GM23248 (cell line): ENCODE measurements around the gene ZNF532. TPM values are rescaled to one million over a fixed set of nuclear protein-coding genes. Genes with fewer than 3 reads are reported as not detected.

Experiments
- DNase-seq: peaks from one replicate; pipeline ENCODE4 v3.0.0-alpha.2; 2015
- H2AFZ ChIP-seq: fragments of 200-600 bp; sonication (generic); 2 replicates; pipeline ENCODE4 v1.6.1; 2016; ENCODE audit warnings: antibody characterized with exemption
- H3F3A ChIP-seq: fragments of 200-600 bp; sonication (generic); 2 replicates; pipeline ENCODE4 v1.6.1; 2016; ENCODE audit warnings: mild to moderate bottlenecking, antibody characterized with exemption, mixed run types; ENCODE audit not compliant: insufficient read depth
- H3K27ac ChIP-seq: fragments of 200-600 bp; sonication (generic); 2 replicates; pipeline ENCODE4 v1.5.1; 2016; ENCODE audit warnings: mild to moderate bottlenecking
- H3K27me3 ChIP-seq: fragments of 200-600 bp; sonication (generic); replicated peaks from 2 replicates; pipeline ENCODE4 v1.6.1; 2016; ENCODE audit warnings: mild to moderate bottlenecking; ENCODE audit not compliant: insufficient read depth
- H3K36me3 ChIP-seq: fragments of 200-600 bp; sonication (generic); 2 replicates; pipeline ENCODE4 v1.6.1; 2016; ENCODE audit warnings: low read depth, mild to moderate bottlenecking
- H3K4me1 ChIP-seq: fragments of 200-600 bp; sonication (generic); 2 replicates; pipeline ENCODE4 v1.6.1; 2016; ENCODE audit warnings: mild to moderate bottlenecking; ENCODE audit not compliant: insufficient read depth
- H3K4me2 ChIP-seq: fragments of 200-600 bp; sonication (generic); one replicate; pipeline ENCODE4 v1.6.1; 2016; ENCODE audit warnings: mild to moderate bottlenecking; ENCODE audit not compliant: unreplicated experiment
- H3K4me3 ChIP-seq: fragments of 200-600 bp; sonication (generic); 2 replicates; pipeline ENCODE4 v1.5.1; 2016; ENCODE audit warnings: mild to moderate bottlenecking
- H3K79me2 ChIP-seq: fragments of 200-600 bp; sonication (generic); 2 replicates; pipeline ENCODE4 v1.6.1; 2016; ENCODE audit warnings: mild to moderate bottlenecking; ENCODE audit not compliant: insufficient read depth
- H3K9ac ChIP-seq: fragments of 200-600 bp; sonication (generic); 2 replicates; pipeline ENCODE4 v1.6.1; 2016; ENCODE audit warnings: mild to moderate bottlenecking
- H3K9me2 ChIP-seq: fragments of 200-600 bp; sonication (generic); 2 replicates; pipeline ENCODE4 v1.6.1; 2016; ENCODE audit warnings: mixed run types, mild to moderate bottlenecking, moderate library complexity; ENCODE audit not compliant: insufficient read depth
- H3K9me3 ChIP-seq: fragments of 200-600 bp; sonication (generic); one replicate; pipeline ENCODE4 v1.6.1; 2017; ENCODE audit warnings: low read depth
- H4K20me1 ChIP-seq: fragments of 200-600 bp; sonication (generic); 2 replicates; pipeline ENCODE4 v1.6.0; 2016; ENCODE audit not compliant: insufficient read depth
- EZH2 ChIP-seq: fragments of 200-600 bp; sonication (generic); IDR thresholded peaks from 2 replicates; pipeline ENCODE4 v1.6.1; 2018; ENCODE audit warnings: antibody characterized with exemption, mild to moderate bottlenecking; ENCODE audit not compliant: insufficient read depth, poor library complexity, severe bottlenecking
- EZH2phosphoT487 ChIP-seq: fragments of 200-600 bp; sonication (generic); IDR thresholded peaks from 2 replicates; pipeline ENCODE4 v1.6.1; 2018; ENCODE audit warnings: antibody characterized with exemption, moderate library complexity, mild to moderate bottlenecking, low read depth; ENCODE audit not compliant: insufficient read depth
- WGBS, 2 experiments: methylation state at CpG; one replicate each; pipeline ENCODE4 v1.1.6; 2015 to 2017; ENCODE audit warnings: low lambda C conversion rate in 2 of 2, low coverage in 1 of 2; ENCODE audit errors: missing lambda C conversion rate in 2 of 2; 5-methylcytosine and 5-hydroxymethylcytosine counted together
- in situ Hi-C: fragments of 300-500 bp; cut with MboI; formaldehyde crosslinking; loops from 2 replicates; pipeline ENCODE4 v1.15.0; 2020
- polyA plus RNA-seq: library from polyadenylated mRNA; unstranded; fragments of >200 nt; fragmentation: Nextera tagmentation; extraction: Ambion mirVana; gene quantifications from 2 replicates; pipeline ENCODE4 v1.2.1, GENCODE V29; 2016
- total RNA-seq: library from RNA; depleted of rRNA; stranded (reverse); fragments of >200 nt; shearing (Covaris generic); gene quantifications from 2 replicates; pipeline ENCODE4 v1.2.3, GENCODE V29; 2014

ZNF532 gene
- total and polyA plus RNA-seq, 2 experiments from 2014 or later: 13.2 to 31.9 TPM

GRCh38 chr18:58960508-58960907, 95.8 kb downstream of the ZNF532 start:
- WGBS, 2 experiments: 95 to 100% methylated on average over 1 of the region's 1 CpG
- Histone ChIP-seq H3F3A (peaks cover 8% of the 10 kb centered on the region; the same call in 1 of the 2 replicates), H3K79me2 (peaks cover 7% of the 10 kb centered on the region; the same call in 1 of the 2 replicates), H3K4me3 (no peak overlapping the region), H3K27me3 (no peaks in the 10 kb centered on the region), H3K4me2 (no peak overlapping the region), H3K9me2 (no peaks in the 10 kb centered on the region), H4K20me1 (no peaks in the 10 kb centered on the region), H3K27ac (no peak overlapping the region), H3K4me1 (peaks cover 17% of the 10 kb centered on the region), H3K9me3 (no peaks in the 10 kb centered on the region), H2AFZ (no peak overlapping the region), H3K36me3 (0 out of 2 replicates have a peak, but pooled peaks cover 4% of the 10 kb centered on the region), H3K9ac (no peak overlapping the region)
- in situ Hi-C loops: no loop called here
- DNase-seq: no peak
- no peak for TF ChIP-seq EZH2
- no peak for TF ChIP-seq EZH2phosphoT487

GRCh38 chr18:58960946-58961722, 96.5 kb downstream of the ZNF532 start:
- H3K27me3 ChIP-seq: no peaks in the 10 kb centered on the region
- 93 to 94% methylated on average over 14 of the region's 14 CpGs for WGBS, 2 experiments

GRCh38 chr18:58962336-58962735, 97.7 kb downstream of the ZNF532 start:
- Histone ChIP-seq H3K27me3 (no peaks in the 10 kb centered on the region), H3K9ac (no peak overlapping the region), H3K36me3 (no peaks in the 10 kb centered on the region), H3K9me2 (no peaks in the 10 kb centered on the region), H3F3A (peaks cover 8% of the 10 kb centered on the region; the same call in 1 of the 2 replicates), H3K27ac (no peak overlapping the region), H3K79me2 (peaks cover 10% of the 10 kb centered on the region; the same call in 1 of the 2 replicates), H3K4me3 (no peak overlapping the region), H4K20me1 (no peaks in the 10 kb centered on the region), H2AFZ (no peak overlapping the region), H3K9me3 (no peaks in the 10 kb centered on the region), H3K4me2 (no peak overlapping the region), H3K4me1 (peaks cover 8% of the 10 kb centered on the region)
- no peak for DNase-seq
- in situ Hi-C loops: no loop called here
- TF ChIP-seq EZH2 (no peak), EZH2phosphoT487 (no peak)
- 96 to 98% methylated on average over 8 of the region's 8 CpGs for WGBS, 2 experiments

More at GRCh38 chr18:58960946-58961722, 96.5 kb downstream of the ZNF532 start:
- Histone ChIP-seq H3K36me3 (0 out of 2 replicates have a peak, but pooled peaks cover 4% of the 10 kb centered on the region), H3K9ac (no peak overlapping the region), H3K4me2 (no peak overlapping the region), H3K4me1 (peaks cover 11% of the 10 kb centered on the region), H3K9me2 (no peaks in the 10 kb centered on the region), H3F3A (peaks cover 8% of the 10 kb centered on the region; the same call in 1 of the 2 replicates), H2AFZ (no peak overlapping the region), H3K9me3 (no peaks in the 10 kb centered on the region), H3K27ac (no peak overlapping the region), H3K79me2 (peaks cover 10% of the 10 kb centered on the region; the same call in 1 of the 2 replicates), H3K4me3 (no peak overlapping the region), H4K20me1 (no peaks in the 10 kb centered on the region)
- DNase-seq: no peak
- in situ Hi-C loops: no loop called here
- no peak for TF ChIP-seq EZH2phosphoT487

GRCh38 chr18:58965291-58966004, 100.8 kb downstream of the ZNF532 start:
- peaks cover 8% of the 10 kb centered on the region; the same call in 1 of the 2 replicates for H3F3A ChIP-seq
- no peak overlapping the region for H3K4me3 ChIP-seq
- peaks cover 10% of the 10 kb centered on the region; the same call in 1 of the 2 replicates for H3K79me2 ChIP-seq
- no peaks in the 10 kb centered on the region for H3K9me2 ChIP-seq
- H3K9me3 ChIP-seq: no peaks in the 10 kb centered on the region
- in situ Hi-C loops: no loop called here
- no peaks in the 10 kb centered on the region for H3K27me3 ChIP-seq
- TF ChIP-seq EZH2 (no peak), EZH2phosphoT487 (no peak)
- no peak overlapping the region for H2AFZ ChIP-seq
- H4K20me1 ChIP-seq: no peaks in the 10 kb centered on the region
- H3K4me1 ChIP-seq: peaks cover 8% of the 10 kb centered on the region
- WGBS, 2 experiments: 70 to 76% methylated on average over 5 of the region's 5 CpGs
- H3K27ac ChIP-seq: no peak overlapping the region
- no peak overlapping the region for H3K9ac ChIP-seq
- no peak for DNase-seq
- no peaks in the 10 kb centered on the region for H3K36me3 ChIP-seq
- H3K4me2 ChIP-seq: no peak overlapping the region
